GM23338 (cell line): ENCODE data around the gene GALNT14. TPM values are rescaled to one million over a fixed set of nuclear protein-coding genes. Genes with fewer than 3 reads are reported as not detected.
A peak's percentile ranks its signal among the peaks of the same experiment; 100 is the strongest.

Experiments used
- ATAC-seq: fragments of 200-7000 bp; cut with Tn5 transposase; 3 replicates; pipeline ENCODE4 v1.9.1; 2020
- DNase-seq: peaks from one replicate; pipeline ENCODE4 v3.0.0-alpha.2; 2015; ENCODE audit warnings: low spot score
- H2AFZ ChIP-seq: fragments of 200-600 bp; sonication (generic); 2 replicates; pipeline ENCODE4 v1.8.0; 2016; ENCODE audit warnings: antibody characterized with exemption, mild to moderate bottlenecking, moderate library complexity
- H3F3A ChIP-seq: fragments of 200-600 bp; sonication (generic); replicated peaks from 2 replicates; pipeline ENCODE4 v1.8.0; 2017; ENCODE audit warnings: antibody characterized with exemption, mixed run types, low read depth
- H3K27ac ChIP-seq: fragments of 200-600 bp; sonication (generic); 2 replicates; pipeline ENCODE4 v1.6.1; 2016; ENCODE audit warnings: low read depth
- H3K27me3 ChIP-seq: fragments of 200-600 bp; sonication (generic); 2 replicates; pipeline ENCODE4 v1.8.0; 2016; ENCODE audit warnings: mild to moderate bottlenecking, mixed run types, moderate library complexity; ENCODE audit not compliant: insufficient read depth
- H3K36me3 ChIP-seq: fragments of 200-600 bp; sonication (generic); 2 replicates; pipeline ENCODE4 v1.8.0; 2016; ENCODE audit warnings: mild to moderate bottlenecking; ENCODE audit not compliant: insufficient read depth
- H3K4me1 ChIP-seq: fragments of 200-600 bp; sonication (generic); 2 replicates; pipeline ENCODE4 v1.8.0; 2016; ENCODE audit warnings: mild to moderate bottlenecking, moderate library complexity; ENCODE audit not compliant: insufficient read depth
- H3K4me2 ChIP-seq: fragments of 200-600 bp; sonication (generic); 2 replicates; pipeline ENCODE4 v1.7.1; 2017; ENCODE audit warnings: mixed run types
- H3K4me3 ChIP-seq: fragments of 200-600 bp; sonication (generic); 2 replicates; pipeline ENCODE4 v1.6.1; 2016; ENCODE audit warnings: mixed run types
- H3K79me2 ChIP-seq: fragments of 200-600 bp; sonication (generic); replicated peaks from 2 replicates; pipeline ENCODE4 v1.8.0; 2017; ENCODE audit warnings: mild to moderate bottlenecking; ENCODE audit not compliant: insufficient read depth
- H3K9me2 ChIP-seq: fragments of 200-600 bp; sonication (generic); 2 replicates; pipeline ENCODE4 v1.8.0; 2017; ENCODE audit not compliant: insufficient read depth
- H4K20me1 ChIP-seq: fragments of 200-600 bp; sonication (generic); replicated peaks from 2 replicates; pipeline ENCODE4 v1.8.0; 2017; ENCODE audit warnings: mild to moderate bottlenecking; ENCODE audit not compliant: insufficient read depth
- H3K27ac Mint-ChIP-seq: 2 replicates; pipeline ENCODE4 v1.8.0; 2020; ENCODE audit warnings: inconsistent platforms, mild to moderate bottlenecking, moderate library complexity, mixed read lengths
- H3K27me3 Mint-ChIP-seq: 3 replicates; pipeline ENCODE4 v1.8.0; 2022; ENCODE audit warnings: low read depth, mild to moderate bottlenecking, moderate library complexity, mixed read lengths, inconsistent platforms; ENCODE audit not compliant: insufficient read depth, poor library complexity
- H3K36me3 Mint-ChIP-seq: 3 replicates; pipeline ENCODE4 v1.8.0; 2021; ENCODE audit warnings: low read depth, mild to moderate bottlenecking, inconsistent platforms, moderate library complexity, mixed read lengths
- H3K4me1 Mint-ChIP-seq: 3 replicates; pipeline ENCODE4 v1.8.0; 2020; ENCODE audit warnings: mild to moderate bottlenecking, inconsistent platforms, mixed read lengths
- H3K4me3 Mint-ChIP-seq: 3 replicates; pipeline ENCODE4 v1.8.0; 2021; ENCODE audit warnings: moderate library complexity, mild to moderate bottlenecking, inconsistent platforms, mixed read lengths
- H3K9me3 Mint-ChIP-seq: 3 replicates; pipeline ENCODE4 v1.8.0; 2020; ENCODE audit warnings: moderate library complexity, mild to moderate bottlenecking, inconsistent platforms, mixed read lengths
- CREB1 ChIP-seq: fragments of 250-450 bp; sonication (Bioruptor Pico); IDR thresholded peaks from 2 replicates; pipeline ENCODE4 v1.5.0; 2020; ENCODE audit warnings: low read depth, mild to moderate bottlenecking, moderate library complexity
- EZH2 ChIP-seq: fragments of 200-600 bp; sonication (generic); IDR thresholded peaks from one replicate; pipeline ENCODE4 v1.8.0; 2017; ENCODE audit warnings: antibody characterized with exemption, mild to moderate bottlenecking, low read depth; ENCODE audit not compliant: unreplicated experiment
- EZH2phosphoT487 ChIP-seq: fragments of 200-600 bp; sonication (generic); IDR thresholded peaks from one replicate; pipeline ENCODE4 v1.8.1; 2018; ENCODE audit warnings: antibody characterized with exemption; ENCODE audit not compliant: unreplicated experiment
- JUNB ChIP-seq: IDR thresholded peaks from one replicate; pipeline ENCODE4 v1.6.1; 2016; ENCODE audit warnings: antibody characterized with exemption; ENCODE audit not compliant: unreplicated experiment
- NANOG ChIP-seq: IDR thresholded peaks from 2 replicates; pipeline ENCODE4 v1.6.1; 2016; ENCODE audit warnings: antibody characterized with exemption, borderline replicate concordance
- POLR2AphosphoS5 ChIP-seq: IDR thresholded peaks from 2 replicates; pipeline ENCODE4 v1.6.1; 2016; ENCODE audit warnings: antibody characterized with exemption, low read depth
- STAT1 ChIP-seq: IDR thresholded peaks from one replicate; pipeline ENCODE4 v1.6.1; 2016; ENCODE audit warnings: antibody characterized with exemption; ENCODE audit not compliant: unreplicated experiment
- ZNF114 ChIP-seq: fragments of 250-450 bp; sonication (Bioruptor Pico); IDR thresholded peaks from 2 replicates; pipeline ENCODE4 v1.5.0; 2020; ENCODE audit warnings: mild to moderate bottlenecking, moderate library complexity
- ZNF331 ChIP-seq: fragments of 250-450 bp; sonication (Bioruptor Pico); IDR thresholded peaks from 2 replicates; pipeline ENCODE4 v1.5.0; 2020; ENCODE audit warnings: low read depth, mild to moderate bottlenecking, moderate library complexity
- polyA plus RNA-seq: library from polyadenylated mRNA; unstranded; fragments of >200 nt; fragmentation: Nextera tagmentation; extraction: Ambion mirVana; gene quantifications from 2 replicates; pipeline ENCODE4 v1.2.1, GENCODE V29; 2016
- total RNA-seq: library from RNA; depleted of rRNA; stranded (reverse); fragments of >200 nt; shearing (Covaris generic); gene quantifications from 2 replicates; pipeline ENCODE4 v1.2.3, GENCODE V29; 2014
- TF ChIP-seq, protein P1 (sequence below), 2 experiments: fragments of 200-600 bp in 1 of 2; sonication (generic) in 1 of 2; conservative IDR thresholded peaks; 2 replicates each; pipeline versions ENCODE4 v1.5.1 to v1.6.1; 2016 to 2017; ENCODE audit warnings: antibody characterized with exemption in 2 of 2, low read depth in 2 of 2, mild to moderate bottlenecking in 2 of 2, moderate library complexity in 1 of 2
- TF ChIP-seq, protein P2 (sequence below): IDR thresholded peaks from 2 replicates; pipeline ENCODE4 v1.6.1; 2016; ENCODE audit warnings: antibody characterized with exemption
- TF ChIP-seq, protein P3 (sequence below): IDR thresholded peaks from one replicate; pipeline ENCODE4 v1.6.1; 2018; ENCODE audit warnings: antibody characterized with exemption; ENCODE audit not compliant: unreplicated experiment

Gene GALNT14
- total and polyA plus RNA-seq, 2 experiments from 2014 or later = 5.4 to 7.7 TPM

DNA sequence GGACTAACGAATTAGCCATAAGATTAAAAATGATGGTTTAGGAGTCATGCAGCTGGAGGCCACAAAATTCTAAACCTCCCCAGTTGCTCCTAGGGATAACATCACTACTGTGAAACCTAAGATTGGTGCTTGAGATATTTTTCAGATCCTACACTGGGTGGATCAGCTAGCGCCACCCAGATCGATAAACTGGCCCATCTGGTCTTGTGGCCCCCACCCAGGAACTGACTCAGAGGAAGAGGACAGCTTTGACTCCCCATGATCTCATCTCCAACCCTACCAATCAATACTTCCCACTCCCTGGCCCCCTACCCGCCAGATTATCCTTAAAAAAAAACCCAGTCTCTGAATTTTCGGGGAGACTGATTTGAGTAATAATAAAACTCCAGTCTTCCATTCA lies 5.5 kb downstream of the GALNT14 start:
- Histone ChIP-seq H3K27me3 (peaks cover 28% of the 10 kb centered on the region), H4K20me1 (no peaks in the 10 kb centered on the region), H3F3A (no peaks in the 10 kb centered on the region), H2AFZ (no peak overlapping the region), H3K4me2 (no peak overlapping the region), H3K79me2 (peaks cover 3% of the 10 kb centered on the region; the same call in 1 of the 2 replicates), H3K9me2 (peaks cover 5% of the 10 kb centered on the region; the same call in 1 of the 2 replicates), H3K4me1 (peaks cover 35% of the 10 kb centered on the region), H3K4me3 (no peak overlapping the region), H3K36me3 (no peaks in the 10 kb centered on the region), H3K27ac (no peak overlapping the region)
- no peaks in the 10 kb centered on the region for H3K36me3 Mint-ChIP-seq
- DNase-seq (no peak), ATAC-seq (no peak)
- H3K9me3 Mint-ChIP-seq = no peaks in the 10 kb centered on the region; the same call in 2 of the 3 replicates
- TF ChIP-seq EZH2 (no peak), NANOG (no peak), STAT1 (no peak), ZNF114 (CRISPR knock-in tag) (no peak), ZNF331 (CRISPR knock-in tag) (no peak), JUNB (no peak), POLR2AphosphoS5 (no peak), EZH2phosphoT487 (no peak), CREB1 (no peak)
- TF ChIP-seq, protein P1, sequence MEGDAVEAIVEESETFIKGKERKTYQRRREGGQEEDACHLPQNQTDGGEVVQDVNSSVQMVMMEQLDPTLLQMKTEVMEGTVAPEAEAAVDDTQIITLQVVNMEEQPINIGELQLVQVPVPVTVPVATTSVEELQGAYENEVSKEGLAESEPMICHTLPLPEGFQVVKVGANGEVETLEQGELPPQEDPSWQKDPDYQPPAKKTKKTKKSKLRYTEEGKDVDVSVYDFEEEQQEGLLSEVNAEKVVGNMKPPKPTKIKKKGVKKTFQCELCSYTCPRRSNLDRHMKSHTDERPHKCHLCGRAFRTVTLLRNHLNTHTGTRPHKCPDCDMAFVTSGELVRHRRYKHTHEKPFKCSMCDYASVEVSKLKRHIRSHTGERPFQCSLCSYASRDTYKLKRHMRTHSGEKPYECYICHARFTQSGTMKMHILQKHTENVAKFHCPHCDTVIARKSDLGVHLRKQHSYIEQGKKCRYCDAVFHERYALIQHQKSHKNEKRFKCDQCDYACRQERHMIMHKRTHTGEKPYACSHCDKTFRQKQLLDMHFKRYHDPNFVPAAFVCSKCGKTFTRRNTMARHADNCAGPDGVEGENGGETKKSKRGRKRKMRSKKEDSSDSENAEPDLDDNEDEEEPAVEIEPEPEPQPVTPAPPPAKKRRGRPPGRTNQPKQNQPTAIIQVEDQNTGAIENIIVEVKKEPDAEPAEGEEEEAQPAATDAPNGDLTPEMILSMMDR (conservative IDR thresholded peaks at IDR 0.05; ENCODE audit: low read depth in 2 of 2) = no peak
- TF ChIP-seq, protein P2, sequence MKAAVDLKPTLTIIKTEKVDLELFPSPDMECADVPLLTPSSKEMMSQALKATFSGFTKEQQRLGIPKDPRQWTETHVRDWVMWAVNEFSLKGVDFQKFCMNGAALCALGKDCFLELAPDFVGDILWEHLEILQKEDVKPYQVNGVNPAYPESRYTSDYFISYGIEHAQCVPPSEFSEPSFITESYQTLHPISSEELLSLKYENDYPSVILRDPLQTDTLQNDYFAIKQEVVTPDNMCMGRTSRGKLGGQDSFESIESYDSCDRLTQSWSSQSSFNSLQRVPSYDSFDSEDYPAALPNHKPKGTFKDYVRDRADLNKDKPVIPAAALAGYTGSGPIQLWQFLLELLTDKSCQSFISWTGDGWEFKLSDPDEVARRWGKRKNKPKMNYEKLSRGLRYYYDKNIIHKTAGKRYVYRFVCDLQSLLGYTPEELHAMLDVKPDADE = no peak
- peaks cover 29% of the 10 kb centered on the region for H3K27me3 Mint-ChIP-seq
- no peak overlapping the region; the same call in 1 of the 2 replicates for H3K27ac Mint-ChIP-seq
- H3K4me3 Mint-ChIP-seq = no peak overlapping the region
- H3K4me1 Mint-ChIP-seq = peaks cover 59% of the 10 kb centered on the region

DNA sequence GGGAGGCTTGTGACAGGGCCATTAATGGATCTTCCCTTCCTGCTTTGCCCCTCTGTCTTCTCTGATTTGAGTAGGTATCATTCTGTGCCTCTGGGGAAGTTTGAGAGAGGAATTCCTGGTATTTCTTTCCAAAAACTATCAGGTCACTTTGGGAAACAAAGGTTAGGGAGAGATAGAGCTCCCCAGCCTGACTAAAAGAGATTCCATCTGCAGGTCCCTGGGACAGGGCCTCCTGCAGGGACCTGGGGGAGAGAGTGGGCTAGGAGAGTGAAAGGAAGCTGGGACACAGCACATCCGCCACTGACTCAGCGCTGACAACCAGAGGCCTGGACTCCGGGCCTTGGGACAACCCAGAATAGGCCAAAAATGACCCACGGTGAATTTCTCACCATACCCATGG lies 6.4 kb downstream of the GALNT14 start:
- H2AFZ ChIP-seq = no peak overlapping the region
- TF ChIP-seq EZH2phosphoT487 (no peak), CREB1 (no peak), EZH2 (no peak), STAT1 (no peak), ZNF114 (CRISPR knock-in tag) (no peak), ZNF331 (CRISPR knock-in tag) (no peak), JUNB (no peak), NANOG (no peak)
- TF ChIP-seq, protein P2 = no peak
- TF ChIP-seq, protein P3, sequence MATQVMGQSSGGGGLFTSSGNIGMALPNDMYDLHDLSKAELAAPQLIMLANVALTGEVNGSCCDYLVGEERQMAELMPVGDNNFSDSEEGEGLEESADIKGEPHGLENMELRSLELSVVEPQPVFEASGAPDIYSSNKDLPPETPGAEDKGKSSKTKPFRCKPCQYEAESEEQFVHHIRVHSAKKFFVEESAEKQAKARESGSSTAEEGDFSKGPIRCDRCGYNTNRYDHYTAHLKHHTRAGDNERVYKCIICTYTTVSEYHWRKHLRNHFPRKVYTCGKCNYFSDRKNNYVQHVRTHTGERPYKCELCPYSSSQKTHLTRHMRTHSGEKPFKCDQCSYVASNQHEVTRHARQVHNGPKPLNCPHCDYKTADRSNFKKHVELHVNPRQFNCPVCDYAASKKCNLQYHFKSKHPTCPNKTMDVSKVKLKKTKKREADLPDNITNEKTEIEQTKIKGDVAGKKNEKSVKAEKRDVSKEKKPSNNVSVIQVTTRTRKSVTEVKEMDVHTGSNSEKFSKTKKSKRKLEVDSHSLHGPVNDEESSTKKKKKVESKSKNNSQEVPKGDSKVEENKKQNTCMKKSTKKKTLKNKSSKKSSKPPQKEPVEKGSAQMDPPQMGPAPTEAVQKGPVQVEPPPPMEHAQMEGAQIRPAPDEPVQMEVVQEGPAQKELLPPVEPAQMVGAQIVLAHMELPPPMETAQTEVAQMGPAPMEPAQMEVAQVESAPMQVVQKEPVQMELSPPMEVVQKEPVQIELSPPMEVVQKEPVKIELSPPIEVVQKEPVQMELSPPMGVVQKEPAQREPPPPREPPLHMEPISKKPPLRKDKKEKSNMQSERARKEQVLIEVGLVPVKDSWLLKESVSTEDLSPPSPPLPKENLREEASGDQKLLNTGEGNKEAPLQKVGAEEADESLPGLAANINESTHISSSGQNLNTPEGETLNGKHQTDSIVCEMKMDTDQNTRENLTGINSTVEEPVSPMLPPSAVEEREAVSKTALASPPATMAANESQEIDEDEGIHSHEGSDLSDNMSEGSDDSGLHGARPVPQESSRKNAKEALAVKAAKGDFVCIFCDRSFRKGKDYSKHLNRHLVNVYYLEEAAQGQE = no peak
- TF ChIP-seq, protein P1 (conservative IDR thresholded peaks at IDR 0.05; ENCODE audit: low read depth in 2 of 2) = no peak

More for the DNA sequence above, 6.4 kb downstream of the GALNT14 start:
- no peak overlapping the region for H3K4me3 Mint-ChIP-seq
- H3K27ac Mint-ChIP-seq = peak overlapping the region; percentile 81; the same call in 1 of the 2 replicates
- no peaks in the 10 kb centered on the region for H3K36me3 Mint-ChIP-seq
- H3K4me2 ChIP-seq = 0 out of 2 replicates have a peak overlapping the region, but pooled peaks have one; percentile 57
- peaks cover 19% of the 10 kb centered on the region for H3K27me3 ChIP-seq
- peaks cover 3% of the 10 kb centered on the region; the same call in 1 of the 2 replicates for H3K79me2 ChIP-seq
- no peak overlapping the region for H3K27ac ChIP-seq
- H3F3A ChIP-seq = no peaks in the 10 kb centered on the region
- H3K4me3 ChIP-seq = no peak overlapping the region
- ATAC-seq = peak; percentile 73
- peaks cover 31% of the 10 kb centered on the region for H3K4me1 ChIP-seq
- H4K20me1 ChIP-seq = no peaks in the 10 kb centered on the region; the same call in 1 of the 2 replicates
- peak; percentile 67 for DNase-seq
- peaks cover 22% of the 10 kb centered on the region for H3K27me3 Mint-ChIP-seq
- H3K9me3 Mint-ChIP-seq = no peaks in the 10 kb centered on the region
- peaks cover 5% of the 10 kb centered on the region; the same call in 1 of the 2 replicates for H3K9me2 ChIP-seq
- peaks cover 56% of the 10 kb centered on the region for H3K4me1 Mint-ChIP-seq
- no peaks in the 10 kb centered on the region for H3K36me3 ChIP-seq
